ENCODE data around the gene SERPIND1.

GRCh38 chr22:20728523-20729190 is 45.3 kb upstream of the SERPIND1 start:
- no peak for TF ChIP-seq POLR2A (IDR thresholded peaks at IDR 0.05; ENCODE audit: low read length)
- no peak for TF ChIP-seq GATA1 (IDR thresholded peaks at IDR 0.05; ENCODE audit: low read depth, low read length)
